KMS-11 (cell line): ENCODE results near the gene SLC1A2.

Source experiments
- H2AFZ ChIP-seq: fragments of 200-600 bp; sonication (generic); 2 replicates; pipeline ENCODE4 v1.6.1; 2016; ENCODE audit warnings: antibody characterized with exemption, mixed run types, low read depth
- H3K27ac ChIP-seq: fragments of 200-600 bp; sonication (generic); 2 replicates; pipeline ENCODE4 v1.6.1; 2016; ENCODE audit warnings: mild to moderate bottlenecking, mixed run types
- H3K27me3 ChIP-seq: fragments of 200-600 bp; sonication (generic); 2 replicates; pipeline ENCODE4 v1.6.1; 2017; ENCODE audit warnings: mild to moderate bottlenecking, low read depth, mixed run types, moderate library complexity; ENCODE audit not compliant: insufficient read depth
- H3K36me3 ChIP-seq: fragments of 200-600 bp; sonication (generic); 2 replicates; pipeline ENCODE4 v1.6.1; 2017; ENCODE audit warnings: mild to moderate bottlenecking, mixed run types; ENCODE audit not compliant: insufficient read depth
- H3K4me1 ChIP-seq: fragments of 200-600 bp; sonication (generic); 2 replicates; pipeline ENCODE4 v1.6.1; 2016; ENCODE audit warnings: mild to moderate bottlenecking, low read depth, mixed run types; ENCODE audit not compliant: poor library complexity, severe bottlenecking
- H3K4me2 ChIP-seq: fragments of 200-600 bp; sonication (generic); 2 replicates; pipeline ENCODE4 v1.7.0; 2016; ENCODE audit warnings: mild to moderate bottlenecking, mixed run types
- H3K4me3 ChIP-seq: fragments of 200-600 bp; sonication (generic); IDR thresholded peaks from 2 replicates; pipeline ENCODE4 v1.6.1; 2017; ENCODE audit warnings: low read depth, low read length, mixed read lengths; ENCODE audit not compliant: insufficient read depth
- H3K79me2 ChIP-seq: fragments of 200-600 bp; sonication (generic); 2 replicates; pipeline ENCODE4 v1.6.1; 2016; ENCODE audit warnings: low read depth, mixed run types; ENCODE audit not compliant: insufficient read depth
- H3K9ac ChIP-seq: fragments of 200-600 bp; sonication (generic); 2 replicates; pipeline ENCODE4 v1.6.1; 2016; ENCODE audit warnings: mild to moderate bottlenecking, mixed run types
- H4K20me1 ChIP-seq: fragments of 200-600 bp; sonication (generic); 2 replicates; pipeline ENCODE4 v1.6.1; 2016; ENCODE audit warnings: mild to moderate bottlenecking, mixed run types; ENCODE audit not compliant: insufficient read depth
- CTCF ChIP-seq: fragments of 200-600 bp; sonication (generic); conservative IDR thresholded peaks from 2 replicates; pipeline ENCODE4 v1.6.1; 2017; ENCODE audit warnings: low read depth, mild to moderate bottlenecking, antibody characterized with exemption, low read length, moderate library complexity, mixed read lengths

Gene SLC1A2

GRCh38 chr11:35354644-35355043, 64.7 kb downstream of the SLC1A2 start:
- H3K36me3 ChIP-seq = no peaks in the 10 kb centered on the region
- no peak for TF ChIP-seq CTCF
- H3K4me2 ChIP-seq = no peak overlapping the region
- H4K20me1 ChIP-seq = no peaks in the 10 kb centered on the region
- no peaks in the 10 kb centered on the region for H3K4me1 ChIP-seq
- no peak overlapping the region for H3K4me3 ChIP-seq
- no peak overlapping the region for H3K27ac ChIP-seq
- H3K79me2 ChIP-seq = no peaks in the 10 kb centered on the region
- H3K27me3 ChIP-seq = no peaks in the 10 kb centered on the region
- no peak overlapping the region for H3K9ac ChIP-seq
- H2AFZ ChIP-seq = no peak overlapping the region

GRCh38 chr11:35352077-35352888, 67.1 kb downstream of the SLC1A2 start:
- Histone ChIP-seq H3K4me3 (no peak overlapping the region), H3K79me2 (no peaks in the 10 kb centered on the region), H3K27me3 (no peaks in the 10 kb centered on the region), H3K36me3 (no peaks in the 10 kb centered on the region), H3K27ac (no peak overlapping the region), H3K4me2 (no peak overlapping the region), H4K20me1 (no peaks in the 10 kb centered on the region), H3K4me1 (no peaks in the 10 kb centered on the region), H2AFZ (no peak overlapping the region), H3K9ac (no peak overlapping the region)
- no peak for TF ChIP-seq CTCF

- no peak overlapping the region for H3K27ac ChIP-seq
- H3K9ac ChIP-seq = no peak overlapping the region
- H3K27me3 ChIP-seq = no peaks in the 10 kb centered on the region
- no peak overlapping the region for H3K4me3 ChIP-seq
- H2AFZ ChIP-seq = no peak overlapping the region
- no peak for TF ChIP-seq CTCF
- H3K4me2 ChIP-seq = no peak overlapping the region
- H3K36me3 ChIP-seq = no peaks in the 10 kb centered on the region
- H4K20me1 ChIP-seq = no peaks in the 10 kb centered on the region
- H3K79me2 ChIP-seq = no peaks in the 10 kb centered on the region
- H3K4me1 ChIP-seq = no peaks in the 10 kb centered on the region
Observed at GRCh38 chr11:35349897-35350296, 69.5 kb downstream of the SLC1A2 start.

- Histone ChIP-seq H3K79me2 (no peaks in the 10 kb centered on the region), H3K4me1 (no peaks in the 10 kb centered on the region), H3K36me3 (no peaks in the 10 kb centered on the region), H4K20me1 (no peaks in the 10 kb centered on the region), H2AFZ (no peak overlapping the region), H3K9ac (no peak overlapping the region), H3K27me3 (no peaks in the 10 kb centered on the region), H3K27ac (no peak overlapping the region), H3K4me3 (no peak overlapping the region), H3K4me2 (no peak overlapping the region)
- TF ChIP-seq CTCF = no peak
Observed at GRCh38 chr11:35348898-35349687, 70.3 kb downstream of the SLC1A2 start.
